HG02840 (cell line): ENCODE results near the gene NUP160.
"Not testable (repeated sequence)": the region's sequence is repeated elsewhere in the genome, so short reads cannot be mapped to it uniquely, and the experiment has no call there.

Source experiments
- ATAC-seq: cut with Tn5 transposase; IDR thresholded peaks from one replicate; pipeline ENCODE4 v1.9.1; 2021; ENCODE audit warnings: mild to moderate bottlenecking, moderate library complexity, moderate number of reproducible peaks; ENCODE audit not compliant: unreplicated experiment, low FRiP score

Gene NUP160

DNA sequence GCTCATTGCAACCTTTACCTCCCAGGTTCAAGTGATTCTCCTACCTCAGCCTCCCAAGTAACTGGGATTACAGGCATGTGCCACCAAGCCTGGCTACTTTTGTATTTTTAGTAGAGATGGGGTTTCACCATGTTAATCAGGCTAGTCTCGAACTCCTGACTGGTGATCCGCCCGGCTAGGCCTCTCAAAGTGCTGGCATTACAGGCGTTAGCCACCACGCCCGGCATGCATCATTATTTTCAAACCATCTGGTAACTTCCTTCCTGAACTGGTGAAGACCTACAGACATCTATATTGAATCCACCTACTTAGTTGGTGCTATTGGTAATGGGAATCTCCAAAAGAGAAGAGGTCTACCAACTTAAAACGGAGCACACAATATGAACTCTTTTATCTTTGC lies 110.3 kb downstream of the NUP160 start:
- ATAC-seq, result not testable (repeated sequence)

DNA sequence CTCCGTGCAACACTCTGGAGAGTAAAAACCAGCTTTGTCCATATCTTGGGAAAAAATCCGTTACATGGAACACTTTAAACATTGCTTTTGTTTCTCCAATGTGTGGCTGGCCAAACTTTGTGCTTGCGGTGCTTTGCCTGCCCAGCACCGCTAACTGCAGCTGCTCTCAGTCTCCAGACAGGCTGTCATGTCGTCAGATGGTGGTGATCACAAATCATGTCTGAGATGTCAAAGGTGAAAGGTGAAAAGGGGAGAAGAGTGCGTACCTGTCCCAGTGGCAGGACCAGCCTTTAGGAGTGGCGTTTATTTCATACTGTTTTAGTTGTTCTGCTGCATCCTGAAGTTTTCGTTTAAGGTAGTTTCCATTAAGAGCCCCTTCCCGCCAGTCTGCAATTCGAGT lies 115.9 kb downstream of the NUP160 start:
- no peak for ATAC-seq

DNA sequence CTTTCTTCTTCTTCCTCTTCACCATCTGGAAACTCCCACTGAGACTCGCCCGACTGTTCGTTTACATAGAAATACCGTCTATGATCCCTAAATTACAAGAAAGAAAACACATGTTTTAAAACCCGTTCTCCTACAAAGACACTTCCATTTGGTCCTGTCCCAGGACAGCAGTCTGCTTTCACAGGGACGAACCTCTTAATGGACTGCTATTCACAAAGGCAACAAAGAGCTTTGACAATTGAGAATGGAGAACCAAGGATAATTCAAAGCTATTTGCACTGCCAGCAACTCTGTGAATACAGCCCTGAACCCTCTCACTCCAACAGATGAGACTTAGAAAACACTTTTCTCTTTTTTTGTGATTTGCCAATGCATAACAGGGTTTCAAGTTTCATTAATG lies 116.7 kb downstream of the NUP160 start:
- no peak for ATAC-seq
